ENCODE data around the gene HEBP2. TPM values are rescaled to one million over a fixed set of nuclear protein-coding genes. Genes with fewer than 3 reads are reported as not detected.

The HEBP2 gene
- total RNA-seq, 1 experiment from 2014 or later = 58.9 TPM

DNA sequence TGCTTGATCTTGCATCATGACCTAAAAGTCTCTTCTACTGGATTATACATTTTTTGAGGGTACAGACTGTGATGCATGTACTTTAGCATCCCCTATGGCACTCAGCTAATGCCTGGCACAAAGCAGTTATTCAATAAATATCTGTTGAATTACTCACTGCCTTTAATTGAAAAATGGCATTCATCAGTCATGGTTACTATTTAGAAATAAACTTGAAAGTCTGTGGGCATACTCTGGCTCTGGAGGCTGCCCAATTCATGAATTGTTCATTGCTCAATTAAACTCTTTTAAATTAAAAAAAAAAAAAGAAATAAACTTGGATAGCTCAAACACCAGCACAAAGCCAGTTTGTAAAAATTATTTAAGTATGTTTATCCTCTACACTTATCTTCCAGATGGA, 40.0 kb downstream of the HEBP2 start:
- Histone ChIP-seq H3K4me3 (ENCODE audit: low read length) (no peak overlapping the region), H3K27ac (ENCODE audit: low read length) (no peak overlapping the region), H3K79me2 (ENCODE audit: low read length) (no peaks in the 10 kb centered on the region), H4K20me1 (ENCODE audit: low read length) (no peaks in the 10 kb centered on the region), H3K4me2 (ENCODE audit: low read length) (no peak overlapping the region), H3K9me2 (replicated peaks; ENCODE audit: low read length) (no peaks in the 10 kb centered on the region), H3K36me3 (ENCODE audit: low read depth, low read length) (no peaks in the 10 kb centered on the region), H3K9me3 (ENCODE audit: low read length) (no peaks in the 10 kb centered on the region), H3K4me1 (ENCODE audit: insufficient read depth, low read length) (no peaks in the 10 kb centered on the region), H3K27me3 (ENCODE audit: low read length) (no peaks in the 10 kb centered on the region), H3K9ac (ENCODE audit: low read length) (no peak overlapping the region), H2AFZ (ENCODE audit: low read length) (no peak overlapping the region), H3F3A (ENCODE audit: low read length, unreplicated experiment) (no peaks in the 10 kb centered on the region)
- TF ChIP-seq EZH2 (IDR thresholded peaks at IDR 0.05; ENCODE audit: low read length, unreplicated experiment) (no peak), EZH2phosphoT487 (IDR thresholded peaks at IDR 0.05; ENCODE audit: borderline replicate concordance, low read length) (no peak)
- TF ChIP-seq, protein P1, sequence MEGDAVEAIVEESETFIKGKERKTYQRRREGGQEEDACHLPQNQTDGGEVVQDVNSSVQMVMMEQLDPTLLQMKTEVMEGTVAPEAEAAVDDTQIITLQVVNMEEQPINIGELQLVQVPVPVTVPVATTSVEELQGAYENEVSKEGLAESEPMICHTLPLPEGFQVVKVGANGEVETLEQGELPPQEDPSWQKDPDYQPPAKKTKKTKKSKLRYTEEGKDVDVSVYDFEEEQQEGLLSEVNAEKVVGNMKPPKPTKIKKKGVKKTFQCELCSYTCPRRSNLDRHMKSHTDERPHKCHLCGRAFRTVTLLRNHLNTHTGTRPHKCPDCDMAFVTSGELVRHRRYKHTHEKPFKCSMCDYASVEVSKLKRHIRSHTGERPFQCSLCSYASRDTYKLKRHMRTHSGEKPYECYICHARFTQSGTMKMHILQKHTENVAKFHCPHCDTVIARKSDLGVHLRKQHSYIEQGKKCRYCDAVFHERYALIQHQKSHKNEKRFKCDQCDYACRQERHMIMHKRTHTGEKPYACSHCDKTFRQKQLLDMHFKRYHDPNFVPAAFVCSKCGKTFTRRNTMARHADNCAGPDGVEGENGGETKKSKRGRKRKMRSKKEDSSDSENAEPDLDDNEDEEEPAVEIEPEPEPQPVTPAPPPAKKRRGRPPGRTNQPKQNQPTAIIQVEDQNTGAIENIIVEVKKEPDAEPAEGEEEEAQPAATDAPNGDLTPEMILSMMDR (conservative IDR thresholded peaks at IDR 0.05; ENCODE audit: low read depth, low read length) = no peak
- ATAC-seq (no peak), DNase-seq (no peak)
- ChIA-PET CTCF (no interaction called here), POLR2A (ENCODE audit: unreplicated experiment) (interaction anchor here (0.6 kb wide), 1 partner anchor 12 kb away, joined by 4 read pairs; no protein-coding TSS in a partner anchor)
- no TSS peak for BruUV-seq (replicated peaks)
- intact Hi-C loops (cut with micrococcal nuclease) = no loop called here

DNA sequence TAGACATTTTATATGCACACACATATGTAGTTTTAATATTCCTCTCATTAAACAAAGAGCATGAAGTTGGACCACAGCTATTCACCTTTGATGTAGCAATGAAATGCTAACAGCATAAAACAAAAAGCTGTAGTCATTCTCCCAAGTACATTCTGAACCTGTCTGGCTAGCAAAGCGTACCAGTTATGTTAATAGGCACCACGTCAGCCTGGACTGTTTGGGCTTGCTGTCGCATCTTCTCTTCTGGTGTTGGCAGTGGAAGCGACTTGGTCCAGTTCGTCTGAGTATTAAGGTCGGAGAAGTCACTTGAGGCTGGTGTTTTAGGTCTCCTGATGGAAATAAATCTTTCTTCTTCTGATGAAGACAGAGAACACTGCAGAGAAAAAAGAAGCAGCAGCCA, 42.8 kb downstream of the HEBP2 start:
- no peaks in the 10 kb centered on the region for H3K79me2 ChIP-seq (ENCODE audit: low read length)
- no peaks in the 10 kb centered on the region for H3K9me2 ChIP-seq (replicated peaks; ENCODE audit: low read length)
- no peaks in the 10 kb centered on the region for H3K36me3 ChIP-seq (ENCODE audit: low read depth, low read length)
- H3K4me3 ChIP-seq (ENCODE audit: low read length) = no peak overlapping the region
- DNase-seq = no peak
- POLR2A ChIA-PET (ENCODE audit: unreplicated experiment) = no interaction called here
- BruUV-seq (replicated peaks) = no TSS peak
- no peaks in the 10 kb centered on the region for H3K4me1 ChIP-seq (ENCODE audit: insufficient read depth, low read length)
- intact Hi-C loops (cut with micrococcal nuclease) = no loop called here
- no peak for ATAC-seq
- TF ChIP-seq EZH2 (IDR thresholded peaks at IDR 0.05; ENCODE audit: low read length, unreplicated experiment) (no peak), EZH2phosphoT487 (IDR thresholded peaks at IDR 0.05; ENCODE audit: borderline replicate concordance, low read length) (no peak)
- TF ChIP-seq, protein P1 (conservative IDR thresholded peaks at IDR 0.05; ENCODE audit: low read depth, low read length) = no peak
- no peak overlapping the region for H2AFZ ChIP-seq (ENCODE audit: low read length)
- no peak overlapping the region for H3K27ac ChIP-seq (ENCODE audit: low read length)
- no peaks in the 10 kb centered on the region for H3K27me3 ChIP-seq (ENCODE audit: low read length)
- H3F3A ChIP-seq (ENCODE audit: low read length, unreplicated experiment) = no peaks in the 10 kb centered on the region
- H3K9me3 ChIP-seq (ENCODE audit: low read length) = no peaks in the 10 kb centered on the region
- no peaks in the 10 kb centered on the region for H4K20me1 ChIP-seq (ENCODE audit: low read length)
- no peak overlapping the region for H3K9ac ChIP-seq (ENCODE audit: low read length)
- H3K4me2 ChIP-seq (ENCODE audit: low read length) = no peak overlapping the region
- CTCF ChIA-PET = no interaction called here

DNA sequence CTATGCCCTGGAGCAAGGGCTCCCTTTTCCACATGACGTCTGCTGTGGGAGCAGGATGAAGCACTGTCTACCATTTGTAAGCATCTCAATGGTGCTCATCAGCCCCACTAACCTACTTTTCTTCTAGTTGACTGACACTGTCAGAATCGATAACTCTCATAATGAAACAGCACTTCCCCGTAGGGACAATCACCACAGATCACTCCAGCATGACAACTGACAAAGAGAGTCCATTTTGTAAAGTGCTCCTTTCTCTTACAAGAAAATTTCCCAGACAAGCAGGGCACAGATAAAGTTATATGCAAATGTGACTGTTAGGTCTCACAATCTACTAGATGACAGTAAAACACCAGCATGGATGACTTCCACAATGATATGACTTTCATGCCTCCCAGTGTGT, 46.4 kb downstream of the HEBP2 start:
- DNase-seq = no peak
- intact Hi-C loops (cut with micrococcal nuclease) = no loop called here
- H2AFZ ChIP-seq (ENCODE audit: low read length) = no peak overlapping the region
- H3K36me3 ChIP-seq (ENCODE audit: low read depth, low read length) = no peaks in the 10 kb centered on the region
- H4K20me1 ChIP-seq (ENCODE audit: low read length) = no peaks in the 10 kb centered on the region
- H3K27ac ChIP-seq (ENCODE audit: low read length) = no peak overlapping the region
- no TSS peak for BruUV-seq (replicated peaks)
- no peak for TF ChIP-seq EZH2 (IDR thresholded peaks at IDR 0.05; ENCODE audit: low read length, unreplicated experiment)
- TF ChIP-seq, protein P1 (conservative IDR thresholded peaks at IDR 0.05; ENCODE audit: low read depth, low read length) = no peak
- no peak for TF ChIP-seq EZH2phosphoT487 (IDR thresholded peaks at IDR 0.05; ENCODE audit: borderline replicate concordance, low read length)
- ChIA-PET POLR2A (ENCODE audit: unreplicated experiment) (interaction anchor here (0.5 kb wide), 1 partner anchor 15 kb away, joined by 12 read pairs; no protein-coding TSS in a partner anchor), CTCF (no interaction called here)
- H3K9me3 ChIP-seq (ENCODE audit: low read length) = no peaks in the 10 kb centered on the region
- no peaks in the 10 kb centered on the region for H3K9me2 ChIP-seq (replicated peaks; ENCODE audit: low read length)
- peaks cover 10% of the 10 kb centered on the region for H3K4me1 ChIP-seq (ENCODE audit: insufficient read depth, low read length)
- no peak for ATAC-seq
- H3K79me2 ChIP-seq (ENCODE audit: low read length) = no peaks in the 10 kb centered on the region
- H3K27me3 ChIP-seq (ENCODE audit: low read length) = no peaks in the 10 kb centered on the region
- H3K4me3 ChIP-seq (ENCODE audit: low read length) = no peak overlapping the region
- H3K9ac ChIP-seq (ENCODE audit: low read length) = no peak overlapping the region
- no peak overlapping the region for H3K4me2 ChIP-seq (ENCODE audit: low read length)
- no peaks in the 10 kb centered on the region for H3F3A ChIP-seq (ENCODE audit: low read length, unreplicated experiment)
